Central memory CD8-positive, alpha-beta T cell (primary cell): ENCODE measurements around the gene CAMSAP2.
A peak's percentile ranks its signal among the peaks of the same experiment; 100 is the strongest.

Source experiments
- ATAC-seq: fragments of 150-1000 bp; cut with Tn5 transposase; replicated peaks from 2 replicates; pipeline ENCODE4 v1.10.0; 2022; ENCODE audit warnings: mild to moderate bottlenecking, moderate FRiP score, moderate number of reproducible peaks; ENCODE audit not compliant: poor library complexity, severe bottlenecking; ENCODE audit errors: extremely low read depth
- DNase-seq, 2 donors: peaks; one replicate each; pipeline ENCODE4 v3.0.0; 2021; ENCODE audit warnings: low spot score in 2 of 2
- H3K27ac Mint-ChIP-seq: one replicate; pipeline ENCODE4 v1.8.0; 2022; ENCODE audit warnings: low read depth, mild to moderate bottlenecking, moderate library complexity, mixed read lengths
- H3K27me3 Mint-ChIP-seq: one replicate; pipeline ENCODE4 v1.8.0; 2022; ENCODE audit warnings: mixed read lengths
- H3K36me3 Mint-ChIP-seq: one replicate; pipeline ENCODE4 v1.8.0; 2022; ENCODE audit warnings: mild to moderate bottlenecking, moderate library complexity, mixed read lengths; ENCODE audit not compliant: insufficient read depth
- H3K4me1 Mint-ChIP-seq: one replicate; pipeline ENCODE4 v1.8.0; 2022; ENCODE audit warnings: mixed read lengths
- H3K4me3 Mint-ChIP-seq: one replicate; pipeline ENCODE4 v1.8.0; 2022; ENCODE audit warnings: mild to moderate bottlenecking, moderate library complexity, mixed read lengths
- H3K9me3 Mint-ChIP-seq: one replicate; pipeline ENCODE4 v1.8.0; 2022; ENCODE audit warnings: mixed read lengths

Gene CAMSAP2

DNA sequence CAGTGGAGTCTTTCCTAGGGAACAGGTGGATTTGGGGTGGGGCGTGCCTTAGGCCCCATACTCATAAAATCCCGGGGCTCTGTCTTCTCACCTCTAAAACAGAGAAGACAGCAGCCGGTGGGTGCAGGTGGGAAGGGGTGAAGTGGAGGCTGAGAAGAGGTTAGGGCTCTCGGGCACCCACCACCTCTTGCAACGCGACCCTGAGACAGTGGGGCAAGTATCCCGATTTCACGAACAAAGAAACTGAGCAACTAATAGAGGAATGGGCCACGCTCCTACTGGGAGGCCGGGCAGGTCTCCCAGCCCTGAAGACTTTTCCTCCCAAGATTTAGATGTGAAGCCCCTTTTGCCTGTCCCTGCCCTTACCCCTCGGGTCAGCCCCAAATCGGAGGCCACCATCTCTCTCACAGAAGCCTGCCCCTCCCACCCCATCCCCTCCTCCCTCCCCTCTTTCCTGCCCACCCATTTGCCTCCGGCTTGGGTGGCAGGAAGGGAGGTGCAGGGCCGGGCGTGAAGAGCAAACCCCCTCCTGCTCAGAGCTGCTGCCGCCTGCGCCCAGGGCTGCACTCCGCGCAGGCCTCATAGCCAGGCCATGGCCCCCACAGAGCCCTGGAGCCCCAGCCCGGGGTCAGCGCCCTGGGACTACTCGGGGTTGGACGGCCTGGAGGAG lies 133.9 kb downstream of the CAMSAP2 start, which contains the start of gene GPR25:
GPR25 (plus strand) TSS at position 536 of the 670 bp plus-strand sequence; CDS start at position 593, 57 bp downstream.
- no peaks in the 10 kb centered on the region for H3K9me3 Mint-ChIP-seq
- peak within 1 kb of the TSS; percentile 62 for H3K4me3 Mint-ChIP-seq
- no peak within 1 kb of the TSS for H3K27ac Mint-ChIP-seq
- peaks cover 2% of the 10 kb centered on the region for H3K36me3 Mint-ChIP-seq
- H3K4me1 Mint-ChIP-seq = peaks cover 41% of the 10 kb centered on the region
- DNase-seq (no peak), ATAC-seq (no peak)
- peaks cover 27% of the 10 kb centered on the region for H3K27me3 Mint-ChIP-seq

DNA sequence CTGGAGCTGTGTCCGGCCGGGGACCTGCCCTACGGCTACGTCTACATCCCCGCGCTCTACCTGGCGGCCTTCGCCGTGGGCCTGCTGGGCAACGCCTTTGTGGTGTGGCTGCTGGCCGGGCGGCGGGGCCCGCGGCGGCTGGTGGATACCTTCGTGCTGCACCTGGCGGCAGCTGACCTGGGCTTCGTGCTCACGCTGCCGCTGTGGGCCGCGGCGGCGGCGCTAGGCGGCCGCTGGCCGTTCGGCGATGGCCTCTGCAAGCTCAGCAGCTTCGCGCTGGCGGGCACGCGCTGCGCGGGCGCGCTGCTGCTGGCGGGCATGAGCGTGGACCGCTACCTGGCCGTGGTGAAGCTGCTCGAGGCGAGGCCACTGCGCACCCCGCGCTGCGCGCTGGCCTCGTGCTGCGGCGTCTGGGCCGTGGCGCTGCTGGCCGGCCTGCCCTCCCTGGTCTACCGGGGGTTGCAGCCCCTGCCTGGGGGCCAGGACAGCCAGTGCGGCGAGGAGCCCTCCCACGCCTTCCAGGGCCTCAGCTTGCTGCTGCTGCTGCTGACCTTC lies 134.5 kb downstream of the CAMSAP2 start:
- H3K4me3 Mint-ChIP-seq = peak overlapping the region; percentile 62

DNA sequence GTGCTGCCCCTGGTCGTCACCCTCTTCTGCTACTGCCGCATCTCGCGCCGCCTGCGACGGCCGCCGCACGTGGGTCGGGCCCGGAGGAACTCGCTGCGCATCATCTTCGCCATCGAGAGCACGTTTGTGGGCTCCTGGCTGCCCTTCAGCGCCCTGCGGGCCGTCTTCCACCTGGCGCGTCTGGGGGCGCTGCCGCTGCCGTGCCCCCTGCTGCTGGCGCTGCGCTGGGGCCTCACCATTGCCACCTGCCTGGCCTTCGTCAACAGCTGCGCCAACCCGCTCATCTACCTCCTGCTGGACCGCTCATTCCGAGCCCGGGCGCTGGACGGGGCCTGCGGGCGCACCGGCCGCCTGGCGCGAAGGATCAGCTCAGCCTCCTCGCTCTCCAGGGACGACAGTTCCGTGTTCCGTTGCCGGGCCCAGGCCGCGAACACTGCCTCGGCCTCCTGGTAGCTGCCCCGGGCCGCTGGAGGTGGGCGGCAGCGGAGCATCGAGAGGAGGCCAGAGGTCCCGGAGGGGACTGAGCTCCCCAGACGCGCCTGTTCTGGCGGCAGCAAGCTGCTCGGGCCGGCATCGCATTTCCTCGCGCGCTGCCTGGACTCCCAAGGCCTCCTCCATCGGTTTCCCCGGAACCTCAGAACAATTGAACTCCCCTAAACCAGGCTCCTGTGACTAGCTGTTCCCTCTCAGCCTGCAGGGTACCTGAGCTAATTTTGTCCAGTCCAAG lies 135.1 kb downstream of the CAMSAP2 start:
- Mint-ChIP-seq H3K27me3 (peaks cover 27% of the 10 kb centered on the region), H3K4me3 (peak overlapping the region; percentile 62), H3K4me1 (peaks cover 47% of the 10 kb centered on the region), H3K36me3 (peaks cover 2% of the 10 kb centered on the region), H3K27ac (no peak overlapping the region), H3K9me3 (no peaks in the 10 kb centered on the region)
- DNase-seq (no peak), ATAC-seq (no peak)

More for the DNA sequence above, 134.5 kb downstream of the CAMSAP2 start:
- H3K36me3 Mint-ChIP-seq = peaks cover 2% of the 10 kb centered on the region
- H3K9me3 Mint-ChIP-seq = no peaks in the 10 kb centered on the region
- ATAC-seq (no peak), DNase-seq (no peak)
- H3K27ac Mint-ChIP-seq = no peak overlapping the region
- peaks cover 44% of the 10 kb centered on the region for H3K4me1 Mint-ChIP-seq
- peaks cover 27% of the 10 kb centered on the region for H3K27me3 Mint-ChIP-seq

DNA sequence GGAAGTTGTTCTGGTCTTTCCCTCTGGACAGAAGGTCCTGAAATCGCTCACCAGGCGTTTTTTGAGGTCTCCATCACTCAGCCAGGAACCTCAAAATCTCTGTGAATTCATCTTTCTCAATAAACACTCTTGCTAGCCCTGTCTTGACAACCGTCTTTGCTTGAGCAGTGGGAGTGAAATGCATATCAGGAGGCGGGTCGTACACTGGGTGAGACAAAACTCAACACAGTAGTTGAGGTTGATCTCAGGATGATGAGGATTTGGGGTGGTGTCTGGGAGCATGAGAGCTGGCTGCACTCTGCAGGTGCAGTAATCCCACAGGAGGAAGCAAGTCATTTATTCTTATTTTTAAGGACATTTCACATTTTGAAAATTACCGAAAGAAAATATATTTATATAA lies 136.0 kb downstream of the CAMSAP2 start:
- ATAC-seq = no peak
- peak overlapping the region; percentile 62 for H3K4me3 Mint-ChIP-seq
- H3K4me1 Mint-ChIP-seq = peaks cover 42% of the 10 kb centered on the region
- DNase-seq = no peak
- H3K27me3 Mint-ChIP-seq = peaks cover 27% of the 10 kb centered on the region
- H3K36me3 Mint-ChIP-seq = peaks cover under 1% of the 10 kb centered on the region
- H3K27ac Mint-ChIP-seq = no peak overlapping the region
- H3K9me3 Mint-ChIP-seq = no peaks in the 10 kb centered on the region

DNA sequence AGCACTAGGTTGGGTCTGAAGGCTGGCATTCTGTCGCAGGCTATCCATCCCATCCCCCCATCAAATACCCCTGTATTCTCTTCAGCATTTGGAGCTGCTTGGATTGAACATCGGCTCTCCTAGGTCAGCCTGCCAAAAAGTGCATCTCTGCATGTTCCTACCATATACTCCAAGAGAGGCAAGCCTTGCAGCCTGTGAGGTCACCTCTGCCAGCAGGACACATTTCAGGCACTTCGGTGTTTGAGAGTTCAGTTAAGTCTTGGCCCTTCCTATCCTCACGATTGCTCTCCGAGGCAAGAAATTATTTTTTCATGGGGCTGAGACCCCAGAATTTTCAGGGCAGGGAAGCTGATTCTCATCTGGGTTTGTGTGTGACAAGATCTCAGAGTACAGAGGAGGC lies 136.7 kb downstream of the CAMSAP2 start:
- Mint-ChIP-seq H3K4me1 (peaks cover 35% of the 10 kb centered on the region), H3K27me3 (peaks cover 27% of the 10 kb centered on the region)

DNA sequence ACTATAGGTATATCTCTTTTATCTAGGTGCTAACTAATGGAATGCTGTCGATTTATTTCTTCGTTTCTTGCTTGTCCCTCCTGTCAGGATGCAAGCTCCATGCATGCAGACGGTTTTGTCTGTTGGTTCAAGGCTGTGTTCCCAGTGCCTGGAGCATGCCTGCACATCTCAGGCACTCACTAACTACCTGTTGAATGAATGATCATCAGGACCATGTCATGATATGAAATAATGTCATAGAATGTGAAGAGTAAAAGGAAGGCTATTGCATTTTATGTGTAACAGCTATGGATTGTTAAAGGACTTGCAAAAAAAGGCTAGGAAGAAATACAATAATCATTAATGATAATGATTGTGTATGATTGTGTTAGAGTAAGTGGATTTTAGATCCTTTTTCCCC lies 138.3 kb downstream of the CAMSAP2 start:
- Mint-ChIP-seq H3K27me3 (peaks cover 27% of the 10 kb centered on the region), H3K27ac (no peak overlapping the region), H3K4me1 (peaks cover 19% of the 10 kb centered on the region), H3K36me3 (no peaks in the 10 kb centered on the region), H3K4me3 (no peak overlapping the region), H3K9me3 (no peaks in the 10 kb centered on the region)
- DNase-seq (no peak), ATAC-seq (no peak)

More for the DNA sequence above, 136.7 kb downstream of the CAMSAP2 start:
- no peaks in the 10 kb centered on the region for H3K36me3 Mint-ChIP-seq
- H3K27ac Mint-ChIP-seq = no peak overlapping the region
- peak in 1 of 2 donors; percentile 3 for DNase-seq
- no peak for ATAC-seq
- no peak overlapping the region for H3K4me3 Mint-ChIP-seq
- no peaks in the 10 kb centered on the region for H3K9me3 Mint-ChIP-seq

DNA sequence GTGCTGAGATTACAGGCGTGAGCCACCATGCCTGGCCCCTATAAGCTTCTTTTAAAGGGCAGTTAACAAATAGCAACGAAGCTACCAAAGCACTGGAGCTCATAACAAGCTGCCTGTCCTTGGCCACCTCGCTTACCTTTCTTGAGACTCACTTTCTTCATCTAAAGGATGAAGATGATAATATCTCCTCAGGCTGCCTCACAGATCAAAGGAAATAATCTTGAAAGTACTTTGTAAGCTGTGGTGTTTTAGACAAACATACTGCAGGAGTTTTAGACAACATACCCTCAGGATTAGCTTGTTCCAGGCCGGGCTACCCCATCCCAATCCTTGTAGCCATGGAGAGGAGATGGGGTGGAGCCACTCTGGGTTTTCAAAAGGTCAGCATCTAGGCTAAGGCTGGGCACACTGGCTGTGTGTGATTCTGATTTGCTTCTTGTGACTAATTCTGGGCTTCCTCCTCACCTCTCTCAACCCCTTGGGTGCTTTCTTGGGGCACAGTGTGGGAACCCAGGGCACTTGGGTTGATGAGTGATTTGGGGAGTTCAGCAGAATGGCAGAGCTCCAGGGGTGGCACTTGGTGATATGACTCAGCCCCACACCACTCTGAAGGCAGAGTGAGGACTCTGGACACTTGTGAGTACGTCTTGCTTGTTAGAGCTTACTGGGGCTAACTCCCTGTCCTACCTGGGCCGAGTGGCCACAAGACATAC lies 139.3 kb downstream of the CAMSAP2 start:
- no peaks in the 10 kb centered on the region for H3K9me3 Mint-ChIP-seq
- ATAC-seq (peak; percentile 70), DNase-seq (peak; percentile 9 to 13)
- no peaks in the 10 kb centered on the region for H3K36me3 Mint-ChIP-seq
- peaks cover 17% of the 10 kb centered on the region for H3K4me1 Mint-ChIP-seq
- H3K27me3 Mint-ChIP-seq = peaks cover 27% of the 10 kb centered on the region
- H3K27ac Mint-ChIP-seq = peak overlapping the region; percentile 64
- H3K4me3 Mint-ChIP-seq = no peak overlapping the region

DNA sequence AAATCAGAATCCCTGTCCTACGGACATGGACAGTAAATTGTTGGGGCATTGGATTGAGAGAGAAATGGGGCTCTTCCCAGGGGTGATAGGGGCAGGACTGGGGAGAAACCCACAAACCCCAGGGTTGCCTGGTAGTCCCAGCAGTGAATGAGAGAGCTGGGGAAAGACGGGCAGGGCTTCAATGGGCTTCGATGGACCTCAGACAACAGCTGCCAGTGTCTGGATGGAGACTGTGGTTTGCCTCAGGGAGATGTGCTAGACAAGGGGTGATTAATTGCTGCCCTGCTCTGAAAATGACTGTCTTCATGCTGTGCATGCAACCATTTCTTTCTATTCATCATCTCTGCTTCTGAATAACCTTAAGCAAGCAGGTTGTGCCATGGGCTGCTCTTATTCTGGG lies 141.5 kb downstream of the CAMSAP2 start:
- Mint-ChIP-seq H3K27me3 (peaks cover 11% of the 10 kb centered on the region), H3K4me1 (peaks cover 7% of the 10 kb centered on the region), H3K27ac (no peak overlapping the region), H3K36me3 (no peaks in the 10 kb centered on the region), H3K9me3 (no peaks in the 10 kb centered on the region), H3K4me3 (no peak overlapping the region)
- ATAC-seq = no peak
- DNase-seq = peak in 1 of 2 donors; percentile 7

DNA sequence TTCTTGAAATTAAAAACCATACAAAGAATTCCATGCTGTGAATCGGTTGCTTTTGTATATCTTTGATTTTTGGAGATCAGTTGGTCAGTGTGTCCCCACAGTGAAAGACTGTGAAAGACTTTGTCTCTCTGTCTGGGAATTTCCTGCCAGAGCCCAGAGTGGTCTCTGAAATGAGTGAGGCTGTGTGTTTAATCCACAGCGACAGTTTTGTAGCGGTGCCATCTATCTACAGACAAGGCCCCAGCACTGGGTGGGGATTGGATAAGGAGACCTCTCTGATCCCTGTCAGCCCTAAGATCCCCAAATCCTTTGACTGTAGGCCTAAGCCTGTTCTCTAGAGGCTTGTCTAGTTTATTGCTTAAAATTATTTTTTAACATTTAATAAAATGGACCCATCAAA lies 144.4 kb downstream of the CAMSAP2 start:
- no peak for ATAC-seq
- H3K4me1 Mint-ChIP-seq = peaks cover 30% of the 10 kb centered on the region
- H3K36me3 Mint-ChIP-seq = peaks cover under 1% of the 10 kb centered on the region
- no peaks in the 10 kb centered on the region for H3K9me3 Mint-ChIP-seq
- no peak for DNase-seq
- no peak overlapping the region for H3K27ac Mint-ChIP-seq
- H3K27me3 Mint-ChIP-seq = no peaks in the 10 kb centered on the region
- H3K4me3 Mint-ChIP-seq = no peak overlapping the region

DNA sequence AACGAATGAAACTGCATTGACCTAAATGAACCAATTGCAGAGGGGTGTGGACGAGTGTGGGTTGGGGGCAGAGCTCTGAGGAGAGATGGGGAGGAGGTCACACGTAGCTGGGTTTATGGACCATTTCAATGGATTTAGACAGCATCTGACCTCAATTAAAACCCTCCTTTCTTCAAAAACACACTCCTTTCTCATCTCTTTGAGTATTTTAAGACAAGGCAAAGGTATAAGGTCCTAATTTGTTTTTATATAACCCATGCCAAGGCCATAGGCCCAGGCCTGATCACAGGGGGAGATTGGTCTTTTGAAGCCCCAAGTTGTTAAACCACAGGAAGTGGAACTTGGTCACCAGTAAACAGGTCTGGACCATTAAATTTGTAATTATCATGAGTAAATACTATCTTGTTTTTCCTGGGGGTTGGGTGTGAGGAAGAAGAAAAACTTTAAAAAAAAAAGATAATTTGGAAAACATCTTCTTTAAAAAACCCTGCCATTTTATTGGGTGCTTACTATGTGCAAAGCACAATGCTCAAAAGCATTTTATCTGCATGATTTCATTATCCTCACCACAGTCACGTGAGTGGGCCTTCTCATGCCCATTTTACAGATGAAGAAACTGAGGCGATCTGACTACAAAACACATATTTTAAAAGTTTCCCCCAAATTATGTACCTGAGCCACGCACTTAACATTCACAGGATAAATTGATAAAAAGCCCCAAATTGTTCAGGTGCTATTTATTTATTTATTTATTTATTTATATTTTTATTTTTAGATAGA lies 147.1 kb downstream of the CAMSAP2 start:
- ATAC-seq (no peak), DNase-seq (no peak)
- Mint-ChIP-seq H3K27me3 (no peaks in the 10 kb centered on the region), H3K36me3 (peaks cover 8% of the 10 kb centered on the region), H3K4me1 (peaks cover 51% of the 10 kb centered on the region), H3K9me3 (no peaks in the 10 kb centered on the region), H3K4me3 (no peak overlapping the region), H3K27ac (no peak overlapping the region)

DNA sequence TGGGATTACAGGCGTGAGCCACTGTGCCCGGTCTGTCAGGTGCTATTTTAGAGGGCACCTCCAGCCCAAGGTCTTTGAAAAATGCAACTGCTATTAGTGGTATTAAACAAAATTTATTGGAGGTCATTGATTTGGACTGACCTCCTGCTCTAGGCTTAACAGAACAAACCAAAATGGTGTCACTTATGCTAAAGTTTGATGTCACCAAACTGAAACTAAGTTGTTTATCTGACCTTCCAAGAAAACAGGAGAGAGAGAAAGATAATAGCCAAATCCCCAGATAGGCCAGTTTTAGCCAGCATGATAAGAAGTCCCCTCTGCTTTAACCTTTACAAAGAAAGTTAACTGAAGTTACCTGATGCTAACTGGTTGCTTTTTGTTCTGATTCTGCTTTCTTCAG lies 147.9 kb downstream of the CAMSAP2 start:
- Mint-ChIP-seq H3K4me3 (no peak overlapping the region), H3K36me3 (peaks cover 8% of the 10 kb centered on the region), H3K4me1 (peaks cover 55% of the 10 kb centered on the region), H3K27ac (peak overlapping the region; percentile 87), H3K9me3 (no peaks in the 10 kb centered on the region), H3K27me3 (peaks cover under 1% of the 10 kb centered on the region)
- DNase-seq (no peak), ATAC-seq (no peak)

DNA sequence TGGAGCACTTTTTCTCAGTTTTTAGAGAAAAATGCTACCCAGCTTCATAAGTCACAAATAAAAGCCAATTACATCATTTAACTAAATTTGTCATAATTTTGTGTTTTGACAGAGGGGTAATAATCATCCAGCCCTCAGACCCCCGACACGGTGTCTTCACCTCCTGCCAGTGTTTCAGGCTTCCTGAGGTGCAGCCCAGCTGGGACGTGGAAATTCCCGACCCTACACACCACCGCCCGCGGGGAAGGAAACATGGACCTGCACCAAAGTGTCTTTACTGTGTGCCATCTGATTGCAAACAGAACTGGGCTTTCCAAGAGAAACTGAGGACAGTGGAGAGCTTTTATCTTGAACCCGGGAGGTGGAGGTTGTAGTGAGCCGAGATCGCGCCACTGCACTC lies 148.3 kb downstream of the CAMSAP2 start:
- peaks cover 4% of the 10 kb centered on the region for H3K27me3 Mint-ChIP-seq

More for the DNA sequence above, 148.3 kb downstream of the CAMSAP2 start:
- Mint-ChIP-seq H3K27ac (peak overlapping the region; percentile 87), H3K4me3 (no peak overlapping the region), H3K9me3 (no peaks in the 10 kb centered on the region), H3K4me1 (peaks cover 59% of the 10 kb centered on the region), H3K36me3 (peaks cover 8% of the 10 kb centered on the region)
- ATAC-seq (no peak), DNase-seq (no peak)
